ENCODE data around the gene NLK.
"Not testable (repeated sequence)": the region's sequence is repeated elsewhere in the genome, so short reads cannot be mapped to it uniquely, and the experiment has no call there.

Gene NLK

GRCh38 chr17:28238547-28239270 is 196.2 kb downstream of the NLK start:
- CTCF ChIA-PET = interaction anchor here (1.2 kb wide), 1 partner anchor 13 kb away, joined by 4 read pairs; no protein-coding TSS in a partner anchor
- DNase-seq (ENCODE audit: low read depth, low spot score); POLR2A ChIA-PET; H3K4me3 ChIP-seq (ENCODE audit: low read depth, low read length): not testable (repeated sequence)

- CTCF ChIA-PET = interaction anchor here (0.8 to 6.9 kb wide), 3 partner anchors 7 to 13 kb away, joined by 3 to 38 read pairs (median 4); no protein-coding TSS in a partner anchor
- TF ChIP-seq, protein P1, sequence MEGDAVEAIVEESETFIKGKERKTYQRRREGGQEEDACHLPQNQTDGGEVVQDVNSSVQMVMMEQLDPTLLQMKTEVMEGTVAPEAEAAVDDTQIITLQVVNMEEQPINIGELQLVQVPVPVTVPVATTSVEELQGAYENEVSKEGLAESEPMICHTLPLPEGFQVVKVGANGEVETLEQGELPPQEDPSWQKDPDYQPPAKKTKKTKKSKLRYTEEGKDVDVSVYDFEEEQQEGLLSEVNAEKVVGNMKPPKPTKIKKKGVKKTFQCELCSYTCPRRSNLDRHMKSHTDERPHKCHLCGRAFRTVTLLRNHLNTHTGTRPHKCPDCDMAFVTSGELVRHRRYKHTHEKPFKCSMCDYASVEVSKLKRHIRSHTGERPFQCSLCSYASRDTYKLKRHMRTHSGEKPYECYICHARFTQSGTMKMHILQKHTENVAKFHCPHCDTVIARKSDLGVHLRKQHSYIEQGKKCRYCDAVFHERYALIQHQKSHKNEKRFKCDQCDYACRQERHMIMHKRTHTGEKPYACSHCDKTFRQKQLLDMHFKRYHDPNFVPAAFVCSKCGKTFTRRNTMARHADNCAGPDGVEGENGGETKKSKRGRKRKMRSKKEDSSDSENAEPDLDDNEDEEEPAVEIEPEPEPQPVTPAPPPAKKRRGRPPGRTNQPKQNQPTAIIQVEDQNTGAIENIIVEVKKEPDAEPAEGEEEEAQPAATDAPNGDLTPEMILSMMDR (IDR thresholded peaks at IDR 0.05; ENCODE audit: insufficient read depth, low read length, missing control alignments) = no peak
- no peak overlapping the region for H3K4me3 ChIP-seq (ENCODE audit: low read depth, low read length)
- POLR2A ChIA-PET = interaction anchor here (0.6 kb wide), 1 partner anchor 198 kb away, joined by 5 read pairs; no protein-coding TSS in a partner anchor
- DNase-seq (ENCODE audit: low read depth, low spot score) = no peak
Measured at GRCh38 chr17:28239271-28239624, 196.8 kb downstream of the NLK start.

- CTCF ChIA-PET = interaction anchor here (4.0 to 6.9 kb wide), 2 partner anchors 9 to 10 kb away, joined by 18 to 38 read pairs; no protein-coding TSS in a partner anchor
- TF ChIP-seq, protein P1 (IDR thresholded peaks at IDR 0.05; ENCODE audit: insufficient read depth, low read length, missing control alignments) = no peak
- H3K4me3 ChIP-seq (ENCODE audit: low read depth, low read length) = no peak overlapping the region
- no peak for DNase-seq (ENCODE audit: low read depth, low spot score)
- POLR2A ChIA-PET = no interaction called here
Measured at GRCh38 chr17:28240688-28241340, 198.3 kb downstream of the NLK start.

DNA sequence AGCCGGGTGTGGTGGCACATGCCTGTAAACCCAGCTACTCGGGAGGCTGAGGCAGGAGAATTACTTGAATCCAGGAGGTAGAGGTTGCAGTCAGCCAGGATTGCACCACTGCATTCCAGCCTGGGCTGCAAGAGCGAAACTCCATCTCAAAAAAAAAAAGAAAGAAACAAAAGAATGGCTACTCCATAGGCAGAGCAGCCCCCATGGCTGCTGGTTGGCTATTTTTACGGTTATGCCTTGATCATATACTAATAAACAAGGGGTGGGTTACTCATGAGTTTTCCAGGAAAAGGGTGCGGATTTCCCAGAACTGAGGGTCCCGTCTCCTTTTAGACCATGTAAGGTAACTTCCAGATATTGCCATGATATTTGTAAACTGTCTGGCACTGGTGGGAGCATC is 200.3 kb downstream of the NLK start:
- no peak for DNase-seq (ENCODE audit: low read depth, low spot score)
- no peak overlapping the region for H3K4me3 ChIP-seq (ENCODE audit: low read depth, low read length)
- POLR2A ChIA-PET = no interaction called here
- TF ChIP-seq, protein P1 (IDR thresholded peaks at IDR 0.05; ENCODE audit: insufficient read depth, low read length, missing control alignments) = no peak
- CTCF ChIA-PET = interaction anchor here (4.0 to 6.9 kb wide), 2 partner anchors 8 to 11 kb away, joined by 18 to 38 read pairs; no protein-coding TSS in a partner anchor

DNA sequence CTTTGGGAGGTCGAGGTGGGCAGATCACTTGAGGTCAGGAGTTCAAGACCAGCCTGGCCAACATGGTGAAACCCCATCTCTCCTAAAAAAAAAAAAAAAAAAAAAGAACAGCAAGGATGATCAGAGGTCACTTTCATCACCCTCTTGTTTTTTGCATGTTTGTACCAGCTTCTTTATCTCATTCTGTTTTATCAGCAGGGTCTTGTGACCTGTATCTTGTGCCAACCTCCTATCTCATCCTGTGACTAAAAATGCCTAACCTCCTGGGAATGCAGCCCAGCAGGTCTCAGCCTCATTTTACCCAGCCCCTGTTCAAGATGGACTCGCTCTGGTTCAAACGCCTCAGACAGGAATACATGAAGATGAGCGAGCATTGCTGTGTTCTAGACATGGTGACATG is 200.8 kb downstream of the NLK start:
- H3K4me3 ChIP-seq (ENCODE audit: low read depth, low read length); DNase-seq (ENCODE audit: low read depth, low spot score); POLR2A ChIA-PET: not testable (repeated sequence)
- CTCF ChIA-PET = interaction anchor here (4.0 to 6.9 kb wide), 2 partner anchors 8 to 11 kb away, joined by 18 to 38 read pairs; no protein-coding TSS in a partner anchor

- ChIA-PET CTCF (interaction anchor here (1.0 to 6.9 kb wide), 2 partner anchors 12 to 439 kb away, joined by 3 to 38 read pairs; no protein-coding TSS in a partner anchor), POLR2A (no interaction called here)
- TF ChIP-seq, protein P1 (IDR thresholded peaks at IDR 0.05; ENCODE audit: insufficient read depth, low read length, missing control alignments) = no peak
- DNase-seq (ENCODE audit: low read depth, low spot score) = no peak
- no peak overlapping the region for H3K4me3 ChIP-seq (ENCODE audit: low read depth, low read length)
Measured at GRCh38 chr17:28244446-28244845, 202.0 kb downstream of the NLK start.
